HG02759 (cell line): ENCODE data around the gene CEACAM21.
A peak's percentile ranks its signal among the peaks of the same experiment; 100 is the strongest.
"Not testable (repeated sequence)": the region's sequence is repeated elsewhere in the genome, so short reads cannot be mapped to it uniquely, and the experiment has no call there.

Experiments
- ATAC-seq: cut with Tn5 transposase; IDR thresholded peaks from one replicate; pipeline ENCODE4 v1.9.1; 2021; ENCODE audit warnings: mild to moderate bottlenecking, moderate library complexity; ENCODE audit not compliant: unreplicated experiment

CEACAM21 gene

GRCh38 chr19:41548954-41549688 is 26.8 kb upstream of the CEACAM21 start:
- ATAC-seq, result peak; percentile 61

- no peak for ATAC-seq
These were observed 26.1 kb upstream of the CEACAM21 start for GRCh38 chr19:41549884-41550283.

GRCh38 chr19:41551212-41551610 is 24.8 kb upstream of the CEACAM21 start:
- no peak for ATAC-seq

- no peak for ATAC-seq
These were observed 24.3 kb upstream of the CEACAM21 start for GRCh38 chr19:41551711-41552110.

- no peak for ATAC-seq
These were observed 23.4 kb upstream of the CEACAM21 start for GRCh38 chr19:41552558-41552957.

GRCh38 chr19:41553804-41554203 is 22.2 kb upstream of the CEACAM21 start:
- no peak for ATAC-seq

GRCh38 chr19:41554907-41555306 is 21.1 kb upstream of the CEACAM21 start:
- no peak for ATAC-seq

- no peak for ATAC-seq
These were observed 20.2 kb upstream of the CEACAM21 start for GRCh38 chr19:41555748-41556147.

- ATAC-seq, result no peak
These were observed 12.0 kb upstream of the CEACAM21 start for GRCh38 chr19:41563854-41564514.

GRCh38 chr19:41564515-41565378 is 11.2 kb upstream of the CEACAM21 start:
- ATAC-seq, result no peak

GRCh38 chr19:41565379-41565720 is 10.6 kb upstream of the CEACAM21 start:
- no peak for ATAC-seq

- no peak for ATAC-seq
These were observed 10.0 kb upstream of the CEACAM21 start for GRCh38 chr19:41566001-41566400.

- no peak for ATAC-seq
These were observed 6.3 kb upstream of the CEACAM21 start for GRCh38 chr19:41569481-41570150.

GRCh38 chr19:41570179-41570578 is 5.8 kb upstream of the CEACAM21 start:
- no peak for ATAC-seq

GRCh38 chr19:41570639-41571112 is 5.3 kb upstream of the CEACAM21 start:
- no peak for ATAC-seq

- ATAC-seq, result no peak
These were observed 1.3 kb downstream of the CEACAM21 start for GRCh38 chr19:41577144-41577830.

- no peak for ATAC-seq
These were observed 1.9 kb downstream of the CEACAM21 start for GRCh38 chr19:41577833-41578232.

GRCh38 chr19:41578886-41579285 is 2.9 kb downstream of the CEACAM21 start:
- ATAC-seq, result no peak

GRCh38 chr19:41581068-41581467 is 5.1 kb downstream of the CEACAM21 start:
- ATAC-seq, result not testable (repeated sequence)

GRCh38 chr19:41582577-41583182 is 6.7 kb downstream of the CEACAM21 start:
- ATAC-seq, result not testable (repeated sequence)
